ENCODE results near the gene FEM1C.
A peak's percentile ranks its signal among the peaks of the same experiment; 100 is the strongest.

Gene FEM1C

DNA sequence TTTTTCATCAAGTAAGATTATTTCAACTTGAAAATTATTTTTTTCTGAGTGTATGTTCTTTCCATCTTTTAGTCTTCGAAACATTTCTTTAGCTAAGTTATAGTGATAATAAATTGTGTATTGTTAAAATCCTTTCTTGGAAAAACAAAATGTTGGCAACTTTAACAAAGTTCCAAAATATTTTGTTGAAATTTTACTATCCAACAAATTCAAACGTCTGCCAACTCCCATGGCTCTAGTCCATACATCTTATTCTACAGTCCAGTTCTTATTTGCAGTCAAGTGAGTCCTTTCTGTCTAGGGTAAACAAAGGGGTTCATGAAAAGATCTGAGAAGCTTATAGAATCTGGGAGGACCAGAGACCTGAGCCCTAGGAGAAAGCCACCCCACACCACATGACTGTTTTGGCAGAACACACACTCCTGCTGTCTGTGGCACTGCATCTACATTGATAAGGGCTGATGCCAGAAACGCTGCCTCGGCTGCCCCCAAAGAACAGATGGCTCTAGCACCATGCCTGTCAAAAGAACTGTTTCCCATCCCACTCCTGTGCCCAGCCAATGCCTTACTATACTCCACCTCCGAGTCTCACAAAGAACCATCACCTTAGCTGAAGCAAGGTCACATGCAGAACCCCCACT lies 47.5 kb downstream of the FEM1C start:
- no peaks in the 10 kb centered on the region for H3K9me3 ChIP-seq (ENCODE audit: insufficient read depth, low read length)
- no peaks in the 10 kb centered on the region for H4K20me1 ChIP-seq (ENCODE audit: insufficient read depth, low read length)
- no peak overlapping the region for H3K27ac ChIP-seq (ENCODE audit: low read length)
- no peak overlapping the region for H3K9ac ChIP-seq (ENCODE audit: low read length)
- H3K4me1 ChIP-seq (ENCODE audit: low read length) = peaks cover 11% of the 10 kb centered on the region
- no peak overlapping the region for H2AFZ ChIP-seq (ENCODE audit: low read depth, low read length)
- TF ChIP-seq, protein P1, sequence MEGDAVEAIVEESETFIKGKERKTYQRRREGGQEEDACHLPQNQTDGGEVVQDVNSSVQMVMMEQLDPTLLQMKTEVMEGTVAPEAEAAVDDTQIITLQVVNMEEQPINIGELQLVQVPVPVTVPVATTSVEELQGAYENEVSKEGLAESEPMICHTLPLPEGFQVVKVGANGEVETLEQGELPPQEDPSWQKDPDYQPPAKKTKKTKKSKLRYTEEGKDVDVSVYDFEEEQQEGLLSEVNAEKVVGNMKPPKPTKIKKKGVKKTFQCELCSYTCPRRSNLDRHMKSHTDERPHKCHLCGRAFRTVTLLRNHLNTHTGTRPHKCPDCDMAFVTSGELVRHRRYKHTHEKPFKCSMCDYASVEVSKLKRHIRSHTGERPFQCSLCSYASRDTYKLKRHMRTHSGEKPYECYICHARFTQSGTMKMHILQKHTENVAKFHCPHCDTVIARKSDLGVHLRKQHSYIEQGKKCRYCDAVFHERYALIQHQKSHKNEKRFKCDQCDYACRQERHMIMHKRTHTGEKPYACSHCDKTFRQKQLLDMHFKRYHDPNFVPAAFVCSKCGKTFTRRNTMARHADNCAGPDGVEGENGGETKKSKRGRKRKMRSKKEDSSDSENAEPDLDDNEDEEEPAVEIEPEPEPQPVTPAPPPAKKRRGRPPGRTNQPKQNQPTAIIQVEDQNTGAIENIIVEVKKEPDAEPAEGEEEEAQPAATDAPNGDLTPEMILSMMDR (IDR thresholded peaks at IDR 0.05; ENCODE audit: low read depth, low read length) = no peak
- TF ChIP-seq EZH2phosphoT487 (IDR thresholded peaks at IDR 0.05; ENCODE audit: low read depth) = no peak
- H3K36me3 ChIP-seq (replicated peaks; ENCODE audit: low read depth, low read length) = no peaks in the 10 kb centered on the region
- H3K27me3 ChIP-seq (ENCODE audit: low read depth, low read length) = no peaks in the 10 kb centered on the region
- H3K79me2 ChIP-seq (ENCODE audit: low read length) = no peaks in the 10 kb centered on the region
- no peak overlapping the region for H3K4me2 ChIP-seq (ENCODE audit: low read length)
- H3K4me3 ChIP-seq (ENCODE audit: low read length) = no peak overlapping the region

DNA sequence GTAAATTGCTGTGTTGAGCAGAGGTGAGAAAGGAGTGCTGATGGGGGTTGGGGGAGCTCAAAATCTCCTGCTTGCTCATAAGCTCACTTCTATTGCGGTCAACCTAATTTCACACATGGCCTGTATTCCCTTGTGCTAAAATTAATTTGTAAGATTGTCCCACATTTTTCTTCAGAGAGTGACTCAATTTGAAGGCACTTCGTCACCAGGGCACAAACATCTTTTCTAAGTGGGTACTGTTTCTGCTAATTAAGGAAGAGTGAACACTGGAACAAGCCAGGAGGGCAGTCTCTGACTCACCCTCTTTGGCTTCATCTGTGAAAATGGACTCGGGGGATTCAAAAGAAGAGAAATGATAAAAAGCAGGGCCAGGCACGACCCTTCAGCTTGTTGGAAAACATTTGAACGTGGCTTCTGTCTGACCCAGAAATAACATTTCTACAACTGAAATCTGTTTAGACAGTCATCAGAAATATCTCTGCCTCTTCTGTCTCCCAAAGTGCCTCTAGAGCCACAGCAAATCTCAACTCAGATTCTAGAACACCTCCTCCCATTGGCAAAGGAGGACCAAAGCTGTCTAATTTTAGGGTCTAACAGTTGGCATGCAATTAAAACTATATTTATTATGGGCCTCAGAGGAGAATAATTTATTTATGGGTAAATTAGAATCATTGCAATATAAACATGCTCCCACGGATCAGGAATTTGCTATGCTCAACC lies 49.8 kb downstream of the FEM1C start:
- peak overlapping the region; percentile 27 for H3K4me2 ChIP-seq (ENCODE audit: low read length)
- no peak overlapping the region for H3K27ac ChIP-seq (ENCODE audit: low read length)
- H3K27me3 ChIP-seq (ENCODE audit: low read depth, low read length) = no peaks in the 10 kb centered on the region
- H3K79me2 ChIP-seq (ENCODE audit: low read length) = no peaks in the 10 kb centered on the region
- H3K36me3 ChIP-seq (replicated peaks; ENCODE audit: low read depth, low read length) = no peaks in the 10 kb centered on the region
- H3K4me3 ChIP-seq (ENCODE audit: low read length) = no peak overlapping the region
- no peak overlapping the region for H3K9ac ChIP-seq (ENCODE audit: low read length)
- no peaks in the 10 kb centered on the region for H3K9me3 ChIP-seq (ENCODE audit: insufficient read depth, low read length)
- no peak overlapping the region for H2AFZ ChIP-seq (ENCODE audit: low read depth, low read length)
- H3K4me1 ChIP-seq (ENCODE audit: low read length) = peaks cover 11% of the 10 kb centered on the region
- TF ChIP-seq, protein P1 (IDR thresholded peaks at IDR 0.05; ENCODE audit: low read depth, low read length) = no peak
- no peak for TF ChIP-seq EZH2phosphoT487 (IDR thresholded peaks at IDR 0.05; ENCODE audit: low read depth)
- H4K20me1 ChIP-seq (ENCODE audit: insufficient read depth, low read length) = no peaks in the 10 kb centered on the region

DNA sequence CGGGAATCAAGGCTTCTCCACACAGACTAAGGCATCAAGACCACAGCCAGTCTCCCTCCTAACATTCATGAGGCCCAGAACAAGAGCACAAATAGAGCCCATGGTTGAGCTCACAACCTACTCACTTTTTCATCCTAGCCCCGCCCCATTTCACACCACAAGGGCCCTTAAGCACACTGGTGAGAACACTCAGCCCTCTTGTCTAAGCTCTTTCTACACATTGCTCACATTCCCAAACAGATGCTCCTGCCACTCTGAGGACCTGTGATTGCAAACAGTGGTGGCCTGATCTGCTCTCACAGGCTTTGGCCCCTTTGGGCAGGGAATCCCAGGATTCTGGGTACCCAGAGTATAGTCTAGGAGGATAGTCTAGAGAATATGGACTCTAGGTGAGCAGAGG lies 54.0 kb downstream of the FEM1C start:
- no peak for TF ChIP-seq EZH2phosphoT487 (IDR thresholded peaks at IDR 0.05; ENCODE audit: low read depth)
- TF ChIP-seq, protein P1 (IDR thresholded peaks at IDR 0.05; ENCODE audit: low read depth, low read length) = no peak
- Histone ChIP-seq H3K4me3 (ENCODE audit: low read length) (no peak overlapping the region), H3K9me3 (ENCODE audit: insufficient read depth, low read length) (no peaks in the 10 kb centered on the region), H2AFZ (ENCODE audit: low read depth, low read length) (no peak overlapping the region), H3K9ac (ENCODE audit: low read length) (no peak overlapping the region), H3K4me1 (ENCODE audit: low read length) (peaks cover 30% of the 10 kb centered on the region), H3K36me3 (replicated peaks; ENCODE audit: low read depth, low read length) (no peaks in the 10 kb centered on the region), H3K27me3 (ENCODE audit: low read depth, low read length) (no peaks in the 10 kb centered on the region), H4K20me1 (ENCODE audit: insufficient read depth, low read length) (no peaks in the 10 kb centered on the region), H3K27ac (ENCODE audit: low read length) (no peak overlapping the region), H3K79me2 (ENCODE audit: low read length) (no peaks in the 10 kb centered on the region), H3K4me2 (ENCODE audit: low read length) (no peak overlapping the region)

DNA sequence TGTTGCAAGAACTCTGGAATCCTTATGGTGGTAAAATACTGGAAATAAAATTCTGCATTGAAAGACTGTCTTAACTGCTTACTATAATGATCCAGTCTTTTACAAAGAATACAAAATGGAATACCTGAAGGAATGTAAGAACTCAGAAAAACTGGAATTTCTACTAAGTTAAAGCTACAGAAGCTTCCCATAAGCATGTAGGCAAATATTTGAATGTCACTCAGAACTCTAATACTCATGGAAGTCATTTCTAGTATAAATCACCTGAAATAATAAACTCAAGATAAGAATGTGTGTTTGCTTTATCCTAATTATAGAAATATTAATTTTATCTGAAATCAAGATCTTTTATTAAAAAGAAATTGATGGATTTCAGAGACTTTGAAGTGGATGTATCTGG lies 54.8 kb downstream of the FEM1C start:
- Histone ChIP-seq H3K4me1 (ENCODE audit: low read length) (peaks cover 30% of the 10 kb centered on the region), H3K9ac (ENCODE audit: low read length) (no peak overlapping the region), H3K36me3 (replicated peaks; ENCODE audit: low read depth, low read length) (no peaks in the 10 kb centered on the region), H3K27ac (ENCODE audit: low read length) (no peak overlapping the region), H3K9me3 (ENCODE audit: insufficient read depth, low read length) (no peaks in the 10 kb centered on the region), H3K79me2 (ENCODE audit: low read length) (no peaks in the 10 kb centered on the region), H3K27me3 (ENCODE audit: low read depth, low read length) (no peaks in the 10 kb centered on the region), H2AFZ (ENCODE audit: low read depth, low read length) (no peak overlapping the region), H3K4me3 (ENCODE audit: low read length) (no peak overlapping the region), H3K4me2 (ENCODE audit: low read length) (no peak overlapping the region), H4K20me1 (ENCODE audit: insufficient read depth, low read length) (no peaks in the 10 kb centered on the region)
- TF ChIP-seq, protein P1 (IDR thresholded peaks at IDR 0.05; ENCODE audit: low read depth, low read length) = no peak
- no peak for TF ChIP-seq EZH2phosphoT487 (IDR thresholded peaks at IDR 0.05; ENCODE audit: low read depth)

Data from OCI-LY3 (cell line).